Thyroid gland (tissue), 4 donors: ENCODE data around the gene CHRNA1.

Experiments used
- POLR2A ChIP-seq, 2 donors: fragments of 450-650 bp; IDR thresholded peaks; one replicate each; pipeline ENCODE4 v1.6.1; 2017; ENCODE audit warnings: antibody characterized with exemption in 2 of 2, mild to moderate bottlenecking in 2 of 2, moderate library complexity in 1 of 2
- TF ChIP-seq, protein P1 (sequence below), 6 experiments: fragments of 200-600 bp in 3 of 6; fragments of 450-650 bp in 3 of 6; sonication (generic) in 3 of 6; IDR thresholded peaks; one replicate each; pipeline ENCODE4 v1.5.1; 2016 to 2019; ENCODE audit warnings: antibody characterized with exemption in 6 of 6, mild to moderate bottlenecking in 2 of 6, inconsistent platforms in 1 of 6, moderate library complexity in 1 of 6

DNA sequence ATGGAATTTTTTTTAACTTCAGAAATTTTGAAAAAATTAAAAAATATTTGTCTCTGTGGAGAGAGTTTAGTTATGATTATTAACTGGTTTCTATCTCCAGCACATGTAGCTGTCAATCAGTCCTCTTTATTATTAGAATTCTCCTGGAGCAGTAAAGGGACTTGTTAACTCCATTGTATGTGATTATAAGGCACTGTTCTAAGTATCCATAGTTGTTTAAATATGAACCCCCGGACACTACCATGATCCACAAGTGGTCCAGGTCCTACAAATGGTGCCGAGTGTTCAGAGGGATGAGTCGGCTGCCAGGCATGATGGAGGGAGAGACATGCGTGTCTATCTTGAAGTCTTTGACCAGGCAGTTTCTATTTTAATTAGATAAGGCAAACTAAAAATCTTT, 492 bp downstream of the CHRNA1 start:
- TF ChIP-seq, protein P1, sequence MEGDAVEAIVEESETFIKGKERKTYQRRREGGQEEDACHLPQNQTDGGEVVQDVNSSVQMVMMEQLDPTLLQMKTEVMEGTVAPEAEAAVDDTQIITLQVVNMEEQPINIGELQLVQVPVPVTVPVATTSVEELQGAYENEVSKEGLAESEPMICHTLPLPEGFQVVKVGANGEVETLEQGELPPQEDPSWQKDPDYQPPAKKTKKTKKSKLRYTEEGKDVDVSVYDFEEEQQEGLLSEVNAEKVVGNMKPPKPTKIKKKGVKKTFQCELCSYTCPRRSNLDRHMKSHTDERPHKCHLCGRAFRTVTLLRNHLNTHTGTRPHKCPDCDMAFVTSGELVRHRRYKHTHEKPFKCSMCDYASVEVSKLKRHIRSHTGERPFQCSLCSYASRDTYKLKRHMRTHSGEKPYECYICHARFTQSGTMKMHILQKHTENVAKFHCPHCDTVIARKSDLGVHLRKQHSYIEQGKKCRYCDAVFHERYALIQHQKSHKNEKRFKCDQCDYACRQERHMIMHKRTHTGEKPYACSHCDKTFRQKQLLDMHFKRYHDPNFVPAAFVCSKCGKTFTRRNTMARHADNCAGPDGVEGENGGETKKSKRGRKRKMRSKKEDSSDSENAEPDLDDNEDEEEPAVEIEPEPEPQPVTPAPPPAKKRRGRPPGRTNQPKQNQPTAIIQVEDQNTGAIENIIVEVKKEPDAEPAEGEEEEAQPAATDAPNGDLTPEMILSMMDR (IDR thresholded peaks at IDR 0.05), result no peak
- no peak for TF ChIP-seq POLR2A (IDR thresholded peaks at IDR 0.05)
